Transverse colon (tissue), 4 donors: ENCODE measurements around the gene PTHLH.

Experiments used
- EP300 ChIP-seq: sonication (generic); formaldehyde crosslinking; IDR thresholded peaks from one replicate; pipeline ENCODE4 v1.6.1; 2017; ENCODE audit warnings: antibody characterized with exemption, low read depth
- POLR2A ChIP-seq: fragments of 450-650 bp; IDR thresholded peaks from one replicate; pipeline ENCODE4 v1.6.1; 2016; ENCODE audit warnings: antibody characterized with exemption, mild to moderate bottlenecking, moderate library complexity
- POLR2AphosphoS5 ChIP-seq, 3 donors: sonication (generic); formaldehyde crosslinking; IDR thresholded peaks; one replicate each; pipeline ENCODE4 v1.6.1; 2016; ENCODE audit warnings: antibody characterized with exemption in 3 of 3
- TF ChIP-seq, protein P1 (sequence below), 5 experiments: fragments of 200-600 bp in 3 of 5; fragments of 450-650 bp in 2 of 5; sonication (generic) in 3 of 5; IDR thresholded peaks; 1 replicate in 2 of 5; 2 replicates in 3 of 5; pipeline ENCODE4 v1.5.1; 2016 to 2017; ENCODE audit warnings: antibody characterized with exemption in 5 of 5, inconsistent platforms in 3 of 5, mild to moderate bottlenecking in 2 of 5, moderate library complexity in 1 of 5

DNA sequence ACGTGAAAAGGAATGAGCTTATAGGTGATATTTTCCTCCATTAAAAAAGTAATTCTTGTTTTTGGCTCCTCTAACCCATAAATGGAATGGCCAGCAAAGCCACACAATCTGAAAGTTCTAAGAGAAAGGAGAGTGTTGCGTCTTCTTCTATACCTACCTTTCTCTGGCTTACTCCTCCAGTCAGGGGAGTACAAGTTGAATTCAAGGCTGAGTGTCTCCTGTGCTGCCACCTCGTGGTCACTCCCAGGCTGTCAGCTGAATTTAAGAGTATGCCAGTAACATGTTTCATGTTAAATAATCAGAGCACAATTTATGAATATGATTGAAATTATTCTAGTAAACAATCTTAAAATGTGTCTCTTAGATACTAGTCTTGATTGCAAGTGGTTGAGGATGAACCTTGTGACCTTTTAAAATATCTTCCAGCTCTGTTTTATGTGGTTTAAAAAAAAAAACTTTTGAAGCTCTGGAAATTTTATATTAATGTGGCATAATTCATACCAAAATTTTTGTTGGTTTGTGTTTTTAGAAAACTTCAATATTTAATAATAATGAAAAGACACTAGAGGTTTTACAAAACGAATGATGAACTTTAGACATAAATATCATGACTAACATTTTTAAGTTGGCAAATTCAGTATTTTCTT lies 31.7 kb downstream of the PTHLH start:
- TF ChIP-seq, protein P1, sequence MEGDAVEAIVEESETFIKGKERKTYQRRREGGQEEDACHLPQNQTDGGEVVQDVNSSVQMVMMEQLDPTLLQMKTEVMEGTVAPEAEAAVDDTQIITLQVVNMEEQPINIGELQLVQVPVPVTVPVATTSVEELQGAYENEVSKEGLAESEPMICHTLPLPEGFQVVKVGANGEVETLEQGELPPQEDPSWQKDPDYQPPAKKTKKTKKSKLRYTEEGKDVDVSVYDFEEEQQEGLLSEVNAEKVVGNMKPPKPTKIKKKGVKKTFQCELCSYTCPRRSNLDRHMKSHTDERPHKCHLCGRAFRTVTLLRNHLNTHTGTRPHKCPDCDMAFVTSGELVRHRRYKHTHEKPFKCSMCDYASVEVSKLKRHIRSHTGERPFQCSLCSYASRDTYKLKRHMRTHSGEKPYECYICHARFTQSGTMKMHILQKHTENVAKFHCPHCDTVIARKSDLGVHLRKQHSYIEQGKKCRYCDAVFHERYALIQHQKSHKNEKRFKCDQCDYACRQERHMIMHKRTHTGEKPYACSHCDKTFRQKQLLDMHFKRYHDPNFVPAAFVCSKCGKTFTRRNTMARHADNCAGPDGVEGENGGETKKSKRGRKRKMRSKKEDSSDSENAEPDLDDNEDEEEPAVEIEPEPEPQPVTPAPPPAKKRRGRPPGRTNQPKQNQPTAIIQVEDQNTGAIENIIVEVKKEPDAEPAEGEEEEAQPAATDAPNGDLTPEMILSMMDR (IDR thresholded peaks at IDR 0.05), result peak; percentile 65 to 83 (median 72)
- TF ChIP-seq POLR2A (no peak), POLR2AphosphoS5 (IDR thresholded peaks at IDR 0.05) (no peak), EP300 (no peak)
